Vagina (tissue), 2 donors: ENCODE measurements around the gene TRAPPC10.
"Not testable (repeated sequence)": the region's sequence is repeated elsewhere in the genome, so short reads cannot be mapped to it uniquely, and the experiment has no call there.

Experiments
- CTCF ChIP-seq, 3 experiments: fragments of 450-650 bp in 2 of 3; fragments of 200-600 bp in 1 of 3; sonication (generic) in 1 of 3; IDR thresholded peaks; one replicate each; pipeline ENCODE4 v1.5.1; 2017 to 2019; ENCODE audit warnings: antibody characterized with exemption in 3 of 3, mild to moderate bottlenecking in 2 of 3, moderate library complexity in 2 of 3
- POLR2A ChIP-seq, 2 donors: fragments of 450-650 bp; IDR thresholded peaks; one replicate each; pipeline ENCODE4 v1.6.1; 2017; ENCODE audit warnings: antibody characterized with exemption in 2 of 2, mild to moderate bottlenecking in 2 of 2, moderate library complexity in 2 of 2

GRCh38 chr21:44155231-44155993 lies 143.3 kb downstream of the TRAPPC10 start:
- TF ChIP-seq CTCF, POLR2A (IDR thresholded peaks at IDR 0.05): not testable (repeated sequence)
